ENCODE measurements around the gene TENM3.
"Not testable (repeated sequence)": the region's sequence is repeated elsewhere in the genome, so short reads cannot be mapped to it uniquely, and the experiment has no call there.

Gene TENM3

GRCh38 chr4:182243204-182243603 is at the start of gene TENM3:
TENM3 (plus strand) TSS chr4:182243402; CDS start chr4:182324021, 80,619 bp downstream.
- not testable (repeated sequence) for H3K9ac ChIP-seq (ENCODE audit: low read length); H3K27ac ChIP-seq (ENCODE audit: low read length); H3K9me3 ChIP-seq (ENCODE audit: control insufficient read depth, low read depth, low read length); H3K4me3 ChIP-seq (ENCODE audit: low read length); H3K36me3 ChIP-seq (ENCODE audit: control insufficient read depth, low read depth, low read length); H3K27me3 ChIP-seq (ENCODE audit: control insufficient read depth, insufficient read depth, low read length)
- peaks cover 17% of the 10 kb centered on the region for H3K4me1 ChIP-seq (ENCODE audit: control insufficient read depth, low read depth, low read length)

- Histone ChIP-seq H3K9me3 (ENCODE audit: control insufficient read depth, low read depth, low read length) (no peaks in the 10 kb centered on the region), H3K36me3 (ENCODE audit: control insufficient read depth, low read depth, low read length) (no peaks in the 10 kb centered on the region), H3K9ac (ENCODE audit: low read length) (no peak overlapping the region), H3K4me1 (ENCODE audit: control insufficient read depth, low read depth, low read length) (peaks cover 14% of the 10 kb centered on the region), H3K4me3 (ENCODE audit: low read length) (no peak overlapping the region), H3K27me3 (ENCODE audit: control insufficient read depth, insufficient read depth, low read length) (no peaks in the 10 kb centered on the region), H3K27ac (ENCODE audit: low read length) (no peak overlapping the region)
Observed at GRCh38 chr4:182194091-182194824, 48.9 kb upstream of the TENM3 start.

- no peaks in the 10 kb centered on the region for H3K9me3 ChIP-seq (ENCODE audit: control insufficient read depth, low read depth, low read length)
- H3K27me3 ChIP-seq (ENCODE audit: control insufficient read depth, insufficient read depth, low read length) = no peaks in the 10 kb centered on the region
- peaks cover 4% of the 10 kb centered on the region for H3K4me1 ChIP-seq (ENCODE audit: control insufficient read depth, low read depth, low read length)
- H3K36me3 ChIP-seq (ENCODE audit: control insufficient read depth, low read depth, low read length) = no peaks in the 10 kb centered on the region
- H3K9ac ChIP-seq (ENCODE audit: low read length) = no peak overlapping the region
- H3K4me3 ChIP-seq (ENCODE audit: low read length) = no peak overlapping the region
- H3K27ac ChIP-seq (ENCODE audit: low read length) = no peak overlapping the region
Observed at GRCh38 chr4:182197611-182198010, 45.6 kb upstream of the TENM3 start.

GRCh38 chr4:182201871-182202270 is 41.3 kb upstream of the TENM3 start:
- no peaks in the 10 kb centered on the region for H3K36me3 ChIP-seq (ENCODE audit: control insufficient read depth, low read depth, low read length)
- H3K4me1 ChIP-seq (ENCODE audit: control insufficient read depth, low read depth, low read length) = peaks cover 7% of the 10 kb centered on the region
- H3K9ac ChIP-seq (ENCODE audit: low read length) = no peak overlapping the region
- H3K27me3 ChIP-seq (ENCODE audit: control insufficient read depth, insufficient read depth, low read length) = no peaks in the 10 kb centered on the region
- H3K27ac ChIP-seq (ENCODE audit: low read length) = no peak overlapping the region
- H3K9me3 ChIP-seq (ENCODE audit: control insufficient read depth, low read depth, low read length) = no peaks in the 10 kb centered on the region
- H3K4me3 ChIP-seq (ENCODE audit: low read length) = no peak overlapping the region

- Histone ChIP-seq H3K4me3 (ENCODE audit: low read length) (no peak overlapping the region), H3K27me3 (ENCODE audit: control insufficient read depth, insufficient read depth, low read length) (no peaks in the 10 kb centered on the region), H3K9me3 (ENCODE audit: control insufficient read depth, low read depth, low read length) (no peaks in the 10 kb centered on the region), H3K4me1 (ENCODE audit: control insufficient read depth, low read depth, low read length) (peaks cover 11% of the 10 kb centered on the region), H3K9ac (ENCODE audit: low read length) (no peak overlapping the region), H3K36me3 (ENCODE audit: control insufficient read depth, low read depth, low read length) (no peaks in the 10 kb centered on the region), H3K27ac (ENCODE audit: low read length) (no peak overlapping the region)
Observed at GRCh38 chr4:182202650-182203049, 40.6 kb upstream of the TENM3 start.

GRCh38 chr4:182203872-182204411 is 39.3 kb upstream of the TENM3 start:
- Histone ChIP-seq H3K9ac (ENCODE audit: low read length) (no peak overlapping the region), H3K36me3 (ENCODE audit: control insufficient read depth, low read depth, low read length) (no peaks in the 10 kb centered on the region), H3K4me1 (ENCODE audit: control insufficient read depth, low read depth, low read length) (peaks cover 18% of the 10 kb centered on the region), H3K9me3 (ENCODE audit: control insufficient read depth, low read depth, low read length) (no peaks in the 10 kb centered on the region), H3K27ac (ENCODE audit: low read length) (no peak overlapping the region), H3K4me3 (ENCODE audit: low read length) (no peak overlapping the region), H3K27me3 (ENCODE audit: control insufficient read depth, insufficient read depth, low read length) (no peaks in the 10 kb centered on the region)

GRCh38 chr4:182205306-182205705 is 37.9 kb upstream of the TENM3 start:
- Histone ChIP-seq H3K4me1 (ENCODE audit: control insufficient read depth, low read depth, low read length) (peaks cover 22% of the 10 kb centered on the region), H3K27ac (ENCODE audit: low read length) (no peak overlapping the region), H3K4me3 (ENCODE audit: low read length) (no peak overlapping the region), H3K9me3 (ENCODE audit: control insufficient read depth, low read depth, low read length) (no peaks in the 10 kb centered on the region), H3K9ac (ENCODE audit: low read length) (no peak overlapping the region), H3K27me3 (ENCODE audit: control insufficient read depth, insufficient read depth, low read length) (no peaks in the 10 kb centered on the region), H3K36me3 (ENCODE audit: control insufficient read depth, low read depth, low read length) (no peaks in the 10 kb centered on the region)

- Histone ChIP-seq H3K27me3 (ENCODE audit: control insufficient read depth, insufficient read depth, low read length) (no peaks in the 10 kb centered on the region), H3K4me3 (ENCODE audit: low read length) (no peak overlapping the region), H3K9ac (ENCODE audit: low read length) (no peak overlapping the region), H3K9me3 (ENCODE audit: control insufficient read depth, low read depth, low read length) (no peaks in the 10 kb centered on the region), H3K4me1 (ENCODE audit: control insufficient read depth, low read depth, low read length) (peaks cover 27% of the 10 kb centered on the region), H3K27ac (ENCODE audit: low read length) (no peak overlapping the region), H3K36me3 (ENCODE audit: control insufficient read depth, low read depth, low read length) (no peaks in the 10 kb centered on the region)
Observed at GRCh38 chr4:182206266-182206665, 36.9 kb upstream of the TENM3 start.

GRCh38 chr4:182206916-182207315 is 36.3 kb upstream of the TENM3 start:
- Histone ChIP-seq H3K4me1 (ENCODE audit: control insufficient read depth, low read depth, low read length) (peaks cover 27% of the 10 kb centered on the region), H3K27me3 (ENCODE audit: control insufficient read depth, insufficient read depth, low read length) (no peaks in the 10 kb centered on the region), H3K9me3 (ENCODE audit: control insufficient read depth, low read depth, low read length) (no peaks in the 10 kb centered on the region), H3K9ac (ENCODE audit: low read length) (no peak overlapping the region), H3K36me3 (ENCODE audit: control insufficient read depth, low read depth, low read length) (no peaks in the 10 kb centered on the region), H3K27ac (ENCODE audit: low read length) (peak overlapping the region; percentile 40), H3K4me3 (ENCODE audit: low read length) (no peak overlapping the region)

- Histone ChIP-seq H3K9me3 (ENCODE audit: control insufficient read depth, low read depth, low read length) (no peaks in the 10 kb centered on the region), H3K4me3 (ENCODE audit: low read length) (peak overlapping the region; percentile 17), H3K27ac (ENCODE audit: low read length) (no peak overlapping the region), H3K4me1 (ENCODE audit: control insufficient read depth, low read depth, low read length) (peaks cover 34% of the 10 kb centered on the region), H3K36me3 (ENCODE audit: control insufficient read depth, low read depth, low read length) (no peaks in the 10 kb centered on the region), H3K9ac (ENCODE audit: low read length) (no peak overlapping the region), H3K27me3 (ENCODE audit: control insufficient read depth, insufficient read depth, low read length) (no peaks in the 10 kb centered on the region)
Observed at GRCh38 chr4:182207830-182208396, 35.3 kb upstream of the TENM3 start.

GRCh38 chr4:182208526-182209050 is 34.6 kb upstream of the TENM3 start:
- H3K9ac ChIP-seq (ENCODE audit: low read length) = no peak overlapping the region
- H3K4me1 ChIP-seq (ENCODE audit: control insufficient read depth, low read depth, low read length) = peaks cover 34% of the 10 kb centered on the region
- H3K27ac ChIP-seq (ENCODE audit: low read length) = no peak overlapping the region
- H3K9me3 ChIP-seq (ENCODE audit: control insufficient read depth, low read depth, low read length) = no peaks in the 10 kb centered on the region
- no peak overlapping the region for H3K4me3 ChIP-seq (ENCODE audit: low read length)
- no peaks in the 10 kb centered on the region for H3K36me3 ChIP-seq (ENCODE audit: control insufficient read depth, low read depth, low read length)
- H3K27me3 ChIP-seq (ENCODE audit: control insufficient read depth, insufficient read depth, low read length) = no peaks in the 10 kb centered on the region
